Activated naive CD4-positive, alpha-beta T cell treated with anti-CD3 and anti-CD28 coated beads for 36 hours (primary cell): ENCODE measurements around the gene ST14. TPM values are rescaled to one million over a fixed set of nuclear protein-coding genes. Genes with fewer than 3 reads are reported as not detected.
"Not testable (repeated sequence)": the region's sequence is repeated elsewhere in the genome, so short reads cannot be mapped to it uniquely, and the experiment has no call there.

ENCODE experiments used
- CTCF ChIA-PET: fragments of 350-600 bp; sonication (Branson Sonifier 250); formaldehyde crosslinking; loops from one replicate; lab custom pipeline; 2021; ENCODE audit warnings: antibody characterized with exemption; lab: Charles Lee
- DNase-seq: peaks from one replicate; pipeline ENCODE4 v3.0.0-alpha.2; 2020
- H3K27ac Mint-ChIP-seq: one replicate; pipeline ENCODE4 v1.8.0; 2021; ENCODE audit warnings: mild to moderate bottlenecking, mixed read lengths
- H3K27me3 Mint-ChIP-seq: one replicate; pipeline ENCODE4 v1.8.0; 2021; ENCODE audit warnings: low read depth, mixed read lengths
- H3K36me3 Mint-ChIP-seq: one replicate; pipeline ENCODE4 v1.8.0; 2021; ENCODE audit warnings: low read depth, mixed read lengths
- H3K4me1 Mint-ChIP-seq: one replicate; pipeline ENCODE4 v1.8.0; 2021; ENCODE audit warnings: low read depth, mixed read lengths
- H3K4me3 Mint-ChIP-seq: one replicate; pipeline ENCODE4 v1.8.0; 2021; ENCODE audit warnings: mild to moderate bottlenecking, moderate library complexity, mixed read lengths
- H3K9me3 Mint-ChIP-seq: one replicate; pipeline ENCODE4 v1.8.0; 2021; ENCODE audit warnings: mixed read lengths
- intact Hi-C: fragments of 100-400 bp; cut with micrococcal nuclease; formaldehyde crosslinking; loops from one replicate; pipeline ENCODE4 v1.15.1; 2023
- total RNA-seq, 2 experiments: library from RNA; stranded (reverse); gene quantifications; one replicate each; pipeline ENCODE4 v1.2.3, GENCODE V29; 2021

The ST14 gene
- total RNA-seq, 2 experiments from 2014 or later = not detected

DNA sequence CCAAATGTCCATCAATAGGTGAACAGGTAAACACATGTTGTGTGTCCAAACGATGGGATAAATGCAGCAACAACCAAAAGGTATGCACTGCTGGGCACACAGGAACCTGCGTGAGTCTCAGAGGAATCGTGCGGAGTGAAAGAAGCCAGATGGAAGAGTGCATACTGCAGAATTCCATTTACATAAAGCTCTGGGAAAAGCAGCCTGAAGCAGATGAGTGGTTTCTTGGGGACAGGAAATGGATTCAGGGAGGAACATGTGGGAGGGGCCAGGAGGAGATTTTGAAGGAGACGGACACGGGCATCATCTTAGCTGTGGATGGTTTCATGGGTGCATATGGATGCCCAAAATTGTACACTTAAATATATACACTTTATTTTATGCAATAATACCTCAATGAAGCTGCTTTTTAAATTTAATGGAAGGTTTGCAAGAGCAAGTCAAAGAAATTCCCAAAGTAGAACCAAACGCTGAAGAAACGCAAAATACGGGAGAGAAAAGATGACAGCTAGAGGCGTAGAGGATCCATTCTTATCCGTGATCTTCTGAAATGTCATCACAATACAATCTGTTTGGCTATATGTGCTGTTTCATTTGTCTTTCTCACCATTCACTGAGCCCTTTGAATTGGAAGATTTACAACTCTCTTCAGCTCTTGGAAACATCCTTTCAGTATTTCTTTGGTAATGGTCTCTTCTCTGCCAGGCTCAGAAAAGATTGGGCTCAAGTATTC is 24.5 kb downstream of the ST14 start:
- peaks cover 4% of the 10 kb centered on the region for H3K27me3 Mint-ChIP-seq

DNA sequence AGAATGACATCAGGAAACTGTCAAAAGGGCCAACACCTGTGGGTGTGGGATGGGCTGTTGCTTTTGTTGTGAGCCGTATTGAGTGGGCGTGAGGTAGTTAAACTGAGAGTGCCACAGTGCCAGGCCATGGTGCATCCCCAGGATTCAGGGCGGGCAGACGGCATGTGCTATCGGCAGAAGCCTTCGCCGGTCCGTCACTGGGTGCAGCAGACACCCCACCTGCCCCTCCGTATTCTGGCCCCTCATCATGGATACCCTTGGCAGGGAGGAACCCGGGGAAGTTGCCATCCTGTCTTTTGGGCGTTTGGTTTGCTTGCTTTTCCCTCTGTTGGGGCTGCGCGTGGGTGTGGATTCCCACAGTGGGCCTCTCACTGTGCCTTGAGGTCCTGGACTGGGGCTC is 27.5 kb downstream of the ST14 start:
- no peak overlapping the region for H3K4me3 Mint-ChIP-seq
- H3K9me3 Mint-ChIP-seq = no peaks in the 10 kb centered on the region
- H3K27me3 Mint-ChIP-seq = peaks cover 4% of the 10 kb centered on the region
- CTCF ChIA-PET = no interaction called here
- H3K27ac Mint-ChIP-seq = no peak overlapping the region
- no peaks in the 10 kb centered on the region for H3K36me3 Mint-ChIP-seq
- intact Hi-C loops = no loop called here
- no peak for DNase-seq
- H3K4me1 Mint-ChIP-seq = no peaks in the 10 kb centered on the region

More for the DNA sequence above, 24.5 kb downstream of the ST14 start:
- intact Hi-C loops = no loop called here
- no peak overlapping the region for H3K4me3 Mint-ChIP-seq
- H3K9me3 Mint-ChIP-seq = no peaks in the 10 kb centered on the region
- H3K27ac Mint-ChIP-seq = no peak overlapping the region
- no peaks in the 10 kb centered on the region for H3K36me3 Mint-ChIP-seq
- DNase-seq = no peak
- CTCF ChIA-PET = no interaction called here
- H3K4me1 Mint-ChIP-seq = no peaks in the 10 kb centered on the region

DNA sequence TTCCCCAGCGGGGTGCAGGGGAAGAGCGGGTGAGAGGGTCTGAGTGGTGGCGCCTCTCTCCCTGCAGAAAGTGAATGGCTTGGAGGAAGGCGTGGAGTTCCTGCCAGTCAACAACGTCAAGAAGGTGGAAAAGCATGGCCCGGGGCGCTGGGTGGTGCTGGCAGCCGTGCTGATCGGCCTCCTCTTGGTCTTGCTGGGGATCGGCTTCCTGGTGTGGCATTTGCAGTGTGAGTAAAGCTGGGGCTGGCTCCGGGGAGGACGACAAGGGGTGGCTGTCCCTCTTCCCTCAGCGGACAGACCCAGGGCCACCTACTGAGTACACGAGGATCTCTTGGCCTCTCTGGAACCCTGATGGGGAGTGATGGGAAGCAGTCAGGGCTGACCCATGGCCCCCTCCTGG is 28.5 kb downstream of the ST14 start:
- Mint-ChIP-seq H3K4me1 (no peaks in the 10 kb centered on the region), H3K36me3 (no peaks in the 10 kb centered on the region), H3K27ac (no peak overlapping the region), H3K27me3 (peaks cover 4% of the 10 kb centered on the region), H3K4me3 (no peak overlapping the region), H3K9me3 (no peaks in the 10 kb centered on the region)
- no peak for DNase-seq
- intact Hi-C loops = no loop called here
- CTCF ChIA-PET = no interaction called here

DNA sequence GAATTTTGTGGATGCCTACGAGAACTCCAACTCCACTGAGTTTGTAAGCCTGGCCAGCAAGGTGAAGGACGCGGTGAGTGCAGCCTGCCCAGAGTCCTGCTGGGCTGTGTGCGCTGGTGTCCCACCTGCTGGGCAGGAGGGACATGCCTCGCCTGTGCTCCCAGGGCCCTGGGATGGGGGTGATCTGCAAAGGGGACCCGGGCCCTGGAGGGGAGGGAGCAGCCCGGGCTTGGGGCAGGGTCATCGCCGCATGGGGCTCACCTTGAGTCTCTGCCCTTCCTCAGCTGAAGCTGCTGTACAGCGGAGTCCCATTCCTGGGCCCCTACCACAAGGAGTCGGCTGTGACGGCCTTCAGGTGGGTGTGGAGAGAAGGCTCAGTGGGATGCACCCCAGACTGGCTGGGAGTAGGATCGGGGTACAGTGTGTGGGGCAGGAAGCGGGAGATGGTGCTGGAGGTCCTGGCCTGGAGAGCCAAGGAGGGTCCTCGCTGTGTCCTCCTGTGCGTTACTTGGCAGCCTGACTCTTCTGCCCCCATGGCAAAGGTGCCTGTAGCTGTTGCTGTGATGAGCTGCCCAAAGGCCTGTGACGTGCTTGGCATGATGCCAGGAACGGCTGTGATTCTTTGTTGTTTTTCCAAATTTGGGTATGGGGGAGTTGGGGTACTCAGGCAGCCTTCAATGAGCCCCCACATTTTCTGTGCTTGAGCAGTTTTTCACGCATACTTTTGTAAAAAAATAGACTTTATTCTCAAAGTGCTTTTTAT is 29.2 kb downstream of the ST14 start:
- Mint-ChIP-seq H3K4me3 (no peak overlapping the region), H3K36me3 (no peaks in the 10 kb centered on the region), H3K9me3 (no peaks in the 10 kb centered on the region), H3K27ac (no peak overlapping the region), H3K4me1 (no peaks in the 10 kb centered on the region), H3K27me3 (peaks cover 4% of the 10 kb centered on the region)
- CTCF ChIA-PET = no interaction called here
- intact Hi-C loops = no loop called here
- DNase-seq = no peak

DNA sequence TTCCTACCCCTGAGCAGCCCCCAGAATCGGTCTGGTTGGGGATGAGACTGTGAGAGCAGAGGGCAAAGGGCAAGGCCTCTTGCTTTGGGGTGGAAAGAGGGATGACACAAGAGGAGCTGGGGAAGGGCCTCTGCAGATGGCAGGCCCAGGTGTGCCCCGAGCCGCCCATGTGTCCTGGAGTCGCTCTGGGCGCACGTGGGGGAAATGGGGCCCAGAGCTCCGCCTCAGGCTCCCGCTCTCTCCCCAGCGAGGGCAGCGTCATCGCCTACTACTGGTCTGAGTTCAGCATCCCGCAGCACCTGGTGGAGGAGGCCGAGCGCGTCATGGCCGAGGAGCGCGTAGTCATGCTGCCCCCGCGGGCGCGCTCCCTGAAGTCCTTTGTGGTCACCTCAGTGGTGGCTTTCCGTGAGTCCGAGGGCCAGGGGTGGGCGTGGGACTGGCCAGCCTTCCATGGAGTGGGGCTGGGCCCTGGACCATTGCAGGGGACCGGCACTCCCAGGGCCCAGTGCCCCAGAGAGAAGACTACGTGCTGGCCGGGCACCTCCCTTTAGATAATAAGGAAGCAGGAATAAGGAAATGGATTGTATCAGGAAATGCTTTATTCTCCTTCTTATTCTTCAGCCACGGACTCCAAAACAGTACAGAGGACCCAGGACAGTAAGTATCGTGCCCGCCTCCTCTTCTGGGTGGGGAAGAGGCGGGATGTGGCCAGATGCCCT is 30.1 kb downstream of the ST14 start:
- Mint-ChIP-seq H3K27ac (no peak overlapping the region), H3K4me1 (no peaks in the 10 kb centered on the region), H3K27me3 (peaks cover 2% of the 10 kb centered on the region), H3K4me3 (no peak overlapping the region), H3K9me3 (no peaks in the 10 kb centered on the region), H3K36me3 (no peaks in the 10 kb centered on the region)
- intact Hi-C loops = no loop called here
- CTCF ChIA-PET = no interaction called here
- no peak for DNase-seq

DNA sequence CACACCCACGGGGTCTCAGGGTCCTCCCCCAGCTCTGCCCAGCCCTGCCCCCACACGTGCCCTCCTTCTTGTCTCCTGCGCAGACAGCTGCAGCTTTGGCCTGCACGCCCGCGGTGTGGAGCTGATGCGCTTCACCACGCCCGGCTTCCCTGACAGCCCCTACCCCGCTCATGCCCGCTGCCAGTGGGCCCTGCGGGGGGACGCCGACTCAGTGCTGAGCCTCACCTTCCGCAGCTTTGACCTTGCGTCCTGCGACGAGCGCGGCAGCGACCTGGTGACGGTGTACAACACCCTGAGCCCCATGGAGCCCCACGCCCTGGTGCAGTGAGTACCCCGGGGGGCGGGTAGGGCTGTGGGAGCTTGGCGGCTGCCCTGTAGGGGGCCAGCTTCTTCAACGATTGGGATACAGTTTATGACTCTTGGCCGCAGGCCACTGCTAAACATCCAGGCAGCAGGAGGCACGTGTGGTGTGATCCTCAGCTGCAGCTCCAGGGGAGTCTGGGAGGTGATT is 30.8 kb downstream of the ST14 start:
- DNase-seq = no peak
- no peaks in the 10 kb centered on the region for H3K9me3 Mint-ChIP-seq
- no peak overlapping the region for H3K4me3 Mint-ChIP-seq
- H3K27me3 Mint-ChIP-seq = no peaks in the 10 kb centered on the region
- no peaks in the 10 kb centered on the region for H3K36me3 Mint-ChIP-seq
- intact Hi-C loops = no loop called here
- H3K27ac Mint-ChIP-seq = no peak overlapping the region
- CTCF ChIA-PET = no interaction called here
- no peaks in the 10 kb centered on the region for H3K4me1 Mint-ChIP-seq

DNA sequence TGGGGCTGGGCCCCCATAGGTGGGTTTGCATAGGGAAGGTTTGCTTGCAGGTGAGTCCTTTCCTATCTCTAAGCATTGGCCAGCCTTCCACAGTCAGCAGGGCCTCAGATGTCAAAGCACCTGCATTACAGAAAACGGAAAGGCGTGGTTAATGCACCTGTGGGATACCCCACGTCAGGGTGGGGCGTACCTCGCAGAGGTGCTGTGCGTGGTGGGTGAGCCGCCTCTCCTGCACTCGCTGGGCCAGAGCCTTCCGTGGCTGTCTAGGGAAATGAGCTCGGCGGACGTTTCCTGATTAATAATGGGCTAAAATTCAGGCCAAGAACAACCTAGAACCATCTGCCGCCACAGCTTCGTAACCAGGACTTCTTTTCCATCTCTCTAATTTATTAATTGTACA is 32.3 kb downstream of the ST14 start:
- CTCF ChIA-PET = no interaction called here
- H3K4me3 Mint-ChIP-seq = no peak overlapping the region
- H3K9me3 Mint-ChIP-seq = no peaks in the 10 kb centered on the region
- intact Hi-C loops = no loop called here
- H3K27me3 Mint-ChIP-seq = no peaks in the 10 kb centered on the region
- DNase-seq = no peak
- H3K36me3 Mint-ChIP-seq = no peaks in the 10 kb centered on the region
- H3K27ac Mint-ChIP-seq = no peak overlapping the region
- H3K4me1 Mint-ChIP-seq = no peaks in the 10 kb centered on the region

DNA sequence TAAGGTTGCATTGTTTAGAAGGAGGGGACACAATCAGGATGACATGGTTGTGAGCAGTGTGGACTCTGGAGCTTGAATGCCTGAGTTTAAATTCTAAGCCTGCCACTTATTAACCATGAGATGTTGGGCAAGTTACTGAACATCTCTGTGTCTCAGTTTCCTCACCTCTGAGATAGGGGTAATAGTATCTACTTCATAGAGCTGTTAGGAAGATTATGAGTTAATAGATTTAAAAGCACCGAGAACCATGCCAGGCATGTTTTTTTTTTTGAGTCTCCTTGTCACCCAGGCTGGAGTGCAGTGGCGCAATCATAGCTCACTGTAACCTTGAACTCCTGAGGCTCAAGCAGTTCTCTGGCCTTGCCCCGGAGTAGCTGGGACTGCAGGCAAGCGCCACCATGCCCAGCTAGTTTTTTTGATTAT is 33.3 kb downstream of the ST14 start:
- Mint-ChIP-seq H3K36me3 (no peaks in the 10 kb centered on the region), H3K4me3 (no peak overlapping the region), H3K4me1 (no peaks in the 10 kb centered on the region), H3K27me3 (no peaks in the 10 kb centered on the region), H3K9me3 (no peaks in the 10 kb centered on the region), H3K27ac (no peak overlapping the region)
- CTCF ChIA-PET = no interaction called here
- DNase-seq = no peak
- intact Hi-C loops = no loop called here

DNA sequence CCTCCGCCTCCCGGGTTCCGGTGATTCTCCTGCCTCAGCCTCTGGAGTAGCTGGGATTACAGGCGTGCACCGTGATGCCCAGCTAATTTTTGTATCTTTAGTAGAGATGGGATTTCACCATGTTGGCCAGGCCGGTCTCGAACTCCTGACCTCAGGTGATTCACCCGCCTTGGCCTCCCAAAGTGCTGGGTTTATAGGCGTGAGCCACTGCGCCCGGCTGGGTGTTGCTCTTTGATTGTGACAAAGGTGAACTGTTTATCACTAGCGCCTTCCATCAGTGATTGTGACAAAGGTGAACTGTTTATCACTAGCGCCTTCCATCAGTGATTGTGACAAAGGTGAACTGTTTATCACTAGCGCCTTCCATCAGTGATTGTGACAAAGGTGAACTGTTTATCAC is 34.0 kb downstream of the ST14 start:
- H3K4me1 Mint-ChIP-seq, H3K36me3 Mint-ChIP-seq, H3K27ac Mint-ChIP-seq, intact Hi-C loops, H3K27me3 Mint-ChIP-seq, H3K9me3 Mint-ChIP-seq, DNase-seq, H3K4me3 Mint-ChIP-seq: not testable (repeated sequence)
- CTCF ChIA-PET = interaction anchor here (0.7 kb wide), 1 partner anchor 176 kb away, joined by 3 read pairs; no protein-coding TSS in a partner anchor

DNA sequence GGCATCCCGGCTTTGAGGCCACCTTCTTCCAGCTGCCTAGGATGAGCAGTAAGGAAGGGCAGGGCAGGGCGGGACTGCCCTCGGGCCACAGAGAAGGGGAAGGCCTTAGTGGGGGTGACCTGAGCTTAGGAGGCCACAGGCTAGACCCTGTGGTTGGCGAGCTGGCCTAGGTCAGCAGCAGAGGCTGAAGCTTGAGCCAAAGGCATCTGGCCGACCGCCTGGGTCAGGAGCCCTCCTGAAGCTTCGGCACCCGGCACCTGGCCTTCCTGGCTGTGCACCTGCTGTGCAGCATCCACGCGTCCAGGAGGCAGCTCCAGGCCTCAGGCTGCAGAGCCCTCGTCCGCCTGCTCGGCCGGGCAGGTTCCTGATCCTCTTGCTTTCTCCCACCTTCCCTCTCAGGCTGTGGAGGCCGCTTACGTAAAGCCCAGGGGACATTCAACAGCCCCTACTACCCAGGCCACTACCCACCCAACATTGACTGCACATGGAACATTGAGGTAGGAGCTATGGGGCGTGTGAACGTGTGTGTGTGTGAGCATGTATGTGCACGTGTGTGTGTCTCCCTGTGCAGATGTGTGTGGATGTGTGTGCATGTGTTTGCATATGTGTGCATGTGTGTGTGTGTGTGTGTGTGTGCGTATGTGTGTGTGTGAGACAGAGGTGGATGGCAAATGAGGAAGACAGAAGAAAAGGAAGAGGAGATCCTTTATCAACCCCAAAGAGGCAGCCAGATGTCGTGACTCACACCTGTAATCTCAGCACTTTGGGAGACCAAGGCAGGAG is 34.9 kb downstream of the ST14 start:
- Mint-ChIP-seq H3K4me1 (no peaks in the 10 kb centered on the region), H3K36me3 (no peaks in the 10 kb centered on the region), H3K27ac (no peak overlapping the region), H3K9me3 (no peaks in the 10 kb centered on the region), H3K27me3 (no peaks in the 10 kb centered on the region), H3K4me3 (no peak overlapping the region)
- intact Hi-C loops = no loop called here
- DNase-seq = no peak
- CTCF ChIA-PET = interaction anchor here (0.7 kb wide), 1 partner anchor 235 kb away, joined by 3 read pairs; no protein-coding TSS in a partner anchor

DNA sequence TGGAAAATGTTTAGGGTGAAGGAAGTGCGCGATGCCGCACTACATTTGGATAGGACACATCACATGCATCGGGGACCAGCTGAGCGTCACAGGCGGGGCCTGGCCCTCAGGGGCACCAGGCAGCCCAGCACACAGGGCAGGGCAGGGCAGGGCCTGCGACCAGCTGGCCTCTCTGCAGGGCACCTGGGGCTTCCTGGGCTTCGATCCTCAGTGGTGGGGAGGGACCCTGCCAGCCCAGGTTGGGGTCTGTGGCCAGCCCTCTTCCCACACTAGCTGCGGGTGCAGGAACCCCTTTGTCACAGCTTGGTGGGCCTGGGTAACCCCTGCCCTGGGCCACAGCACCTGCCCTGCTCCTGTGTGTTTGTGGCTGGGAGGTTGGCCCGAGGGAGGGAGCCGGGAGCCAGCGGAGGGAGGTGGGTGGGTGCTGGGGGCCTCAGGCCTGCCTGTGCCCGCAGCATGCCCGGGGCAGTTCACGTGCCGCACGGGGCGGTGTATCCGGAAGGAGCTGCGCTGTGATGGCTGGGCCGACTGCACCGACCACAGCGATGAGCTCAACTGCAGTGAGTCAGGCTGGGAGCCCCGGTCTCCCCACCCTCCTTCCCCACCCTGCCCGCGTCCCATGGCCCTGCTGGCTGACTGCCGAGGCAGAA is 37.9 kb downstream of the ST14 start:
- no peak for DNase-seq
- H3K4me1 Mint-ChIP-seq = no peaks in the 10 kb centered on the region
- no peaks in the 10 kb centered on the region for H3K27me3 Mint-ChIP-seq
- H3K36me3 Mint-ChIP-seq = no peaks in the 10 kb centered on the region
- H3K27ac Mint-ChIP-seq = no peak overlapping the region
- H3K4me3 Mint-ChIP-seq = no peak overlapping the region
- intact Hi-C loops = no loop called here
- CTCF ChIA-PET = interaction anchor here (1.2 kb wide), 1 partner anchor 15 kb away, joined by 4 read pairs; no protein-coding TSS in a partner anchor
- H3K9me3 Mint-ChIP-seq = no peaks in the 10 kb centered on the region
